Activated CD8-positive, alpha-beta T cell treated with anti-CD3 and anti-CD28 coated beads for 36 hours (primary cell): ENCODE results near the gene ABCG4. TPM values are rescaled to one million over a fixed set of nuclear protein-coding genes. Genes with fewer than 3 reads are reported as not detected.
A peak's percentile ranks its signal among the peaks of the same experiment; 100 is the strongest.

Experiments used
- ATAC-seq: fragments of 200-7000 bp; cut with Tn5 transposase; one replicate; pipeline ENCODE4 v1.10.0; 2021; ENCODE audit warnings: mild to moderate bottlenecking, moderate library complexity
- CTCF ChIA-PET: fragments of 350-600 bp; sonication (Branson Sonifier 250); formaldehyde crosslinking; loops from one replicate; lab custom pipeline; 2021; ENCODE audit warnings: antibody characterized with exemption; lab: Charles Lee
- POLR2A ChIA-PET: fragments of 350-600 bp; sonication (Branson Sonifier 250); formaldehyde crosslinking; loops from one replicate; lab custom pipeline; 2021; ENCODE audit warnings: antibody characterized with exemption; lab: Charles Lee
- DNase-seq: peaks from one replicate; pipeline ENCODE4 v3.0.0-alpha.2; 2020
- H3K27ac Mint-ChIP-seq: one replicate; pipeline ENCODE4 v1.8.0; 2021; ENCODE audit warnings: mild to moderate bottlenecking, mixed read lengths
- H3K27me3 Mint-ChIP-seq: one replicate; pipeline ENCODE4 v1.8.0; 2021; ENCODE audit warnings: mixed read lengths
- H3K36me3 Mint-ChIP-seq: one replicate; pipeline ENCODE4 v1.8.0; 2021; ENCODE audit warnings: low read depth, mixed read lengths
- H3K4me1 Mint-ChIP-seq: one replicate; pipeline ENCODE4 v1.8.0; 2021; ENCODE audit warnings: low read depth, mixed read lengths
- H3K4me3 Mint-ChIP-seq: one replicate; pipeline ENCODE4 v1.8.0; 2021; ENCODE audit warnings: mild to moderate bottlenecking, moderate library complexity, mixed read lengths
- H3K9me3 Mint-ChIP-seq: one replicate; pipeline ENCODE4 v1.8.0; 2021; ENCODE audit warnings: mixed read lengths
- CTCF ChIP-seq: fragments of 200-600 bp; IDR thresholded peaks from one replicate; pipeline ENCODE4 v1.8.0; 2022; ENCODE audit warnings: antibody characterized with exemption, mild to moderate bottlenecking
- intact Hi-C: fragments of 100-400 bp; cut with micrococcal nuclease; formaldehyde crosslinking; loops from one replicate; pipeline ENCODE4 v1.10.0; 2022
- total RNA-seq, 2 experiments: library from RNA; stranded (reverse); gene quantifications; one replicate each; pipeline ENCODE4 v1.2.3, GENCODE V29; 2021

ABCG4 gene
- total RNA-seq, 2 experiments from 2014 or later: not detected

DNA sequence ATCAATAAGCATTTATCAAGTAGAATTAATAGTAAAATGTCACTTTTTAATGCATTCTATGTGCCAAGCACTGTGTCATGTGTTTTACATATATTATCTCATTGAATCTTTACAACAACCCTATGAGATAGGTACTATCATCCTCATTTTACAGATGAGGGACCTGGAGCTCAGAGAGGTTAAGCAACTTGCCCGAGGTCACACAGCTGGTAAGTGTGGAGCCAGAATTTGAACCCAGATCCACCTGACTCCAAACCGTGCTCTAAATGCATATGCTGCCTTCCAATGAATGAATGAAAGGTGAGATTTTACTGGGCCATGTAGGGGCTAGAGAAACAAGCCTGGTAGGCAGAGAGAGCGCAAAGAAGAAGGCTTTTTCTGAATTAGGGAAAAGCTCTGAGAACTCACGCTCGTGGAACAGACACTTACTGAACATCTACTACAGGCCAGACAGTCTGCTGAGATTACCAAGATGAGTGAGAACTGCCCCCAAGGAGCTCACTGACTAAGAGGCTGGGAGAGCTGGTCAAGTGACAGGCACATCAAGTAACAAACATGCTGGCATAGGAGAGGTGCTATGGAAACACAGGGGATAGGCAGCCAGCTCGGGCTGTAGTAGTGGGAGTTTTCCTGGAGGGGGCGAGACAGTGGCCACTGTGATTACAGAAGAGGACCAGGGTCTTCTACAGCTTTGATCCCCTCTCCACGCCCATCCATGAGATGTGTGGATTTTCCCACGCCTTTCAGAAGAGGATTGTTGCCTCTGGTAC lies 4.4 kb downstream of the ABCG4 start:
- no peaks in the 10 kb centered on the region for H3K36me3 Mint-ChIP-seq
- peaks cover 5% of the 10 kb centered on the region for H3K4me1 Mint-ChIP-seq
- ChIA-PET POLR2A (interaction anchor here (1.8 kb wide), 1 partner anchor 59 kb away, joined by 4 read pairs; no protein-coding TSS in a partner anchor), CTCF (interaction anchor here (0.9 to 2.3 kb wide), 7 partner anchors 11 to 170 kb away, joined by 3 to 8 read pairs (median 3); no protein-coding TSS in a partner anchor)
- H3K4me3 Mint-ChIP-seq: no peak overlapping the region
- H3K9me3 Mint-ChIP-seq: no peaks in the 10 kb centered on the region
- no peak for TF ChIP-seq CTCF
- DNase-seq (no peak), ATAC-seq (no peak)
- no peak overlapping the region for H3K27ac Mint-ChIP-seq
- intact Hi-C loops: no loop called here
- H3K27me3 Mint-ChIP-seq: peaks cover 14% of the 10 kb centered on the region

DNA sequence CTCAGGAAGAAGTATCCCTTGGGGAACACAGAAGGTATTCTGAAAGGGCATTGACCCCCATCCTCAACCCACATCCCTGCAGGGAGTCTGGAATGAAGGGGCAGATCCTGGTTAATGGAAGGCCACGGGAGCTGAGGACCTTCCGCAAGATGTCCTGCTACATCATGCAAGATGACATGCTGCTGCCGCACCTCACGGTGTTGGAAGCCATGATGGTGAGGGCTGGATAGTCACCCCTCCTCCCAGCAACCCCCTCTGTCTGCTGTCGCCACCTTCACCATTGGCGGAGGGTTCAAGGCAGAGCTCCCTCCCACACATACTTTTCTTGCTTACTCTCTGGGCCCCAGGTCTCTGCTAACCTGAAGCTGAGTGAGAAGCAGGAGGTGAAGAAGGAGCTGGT lies 5.3 kb downstream of the ABCG4 start:
- Mint-ChIP-seq H3K4me3 (no peak overlapping the region), H3K4me1 (no peaks in the 10 kb centered on the region), H3K9me3 (no peaks in the 10 kb centered on the region), H3K27ac (no peak overlapping the region), H3K36me3 (no peaks in the 10 kb centered on the region), H3K27me3 (peaks cover 10% of the 10 kb centered on the region)
- intact Hi-C loops: no loop called here
- POLR2A ChIA-PET: interaction anchor here (1.8 kb wide), 1 partner anchor 60 kb away, joined by 4 read pairs; no protein-coding TSS in a partner anchor
- no peak for TF ChIP-seq CTCF
- CTCF ChIA-PET: interaction anchor here (1.1 to 2.3 kb wide), 4 partner anchors 15 to 169 kb away, joined by 3 to 8 read pairs (median 6); no protein-coding TSS in a partner anchor
- DNase-seq: no peak
- ATAC-seq: no peak

DNA sequence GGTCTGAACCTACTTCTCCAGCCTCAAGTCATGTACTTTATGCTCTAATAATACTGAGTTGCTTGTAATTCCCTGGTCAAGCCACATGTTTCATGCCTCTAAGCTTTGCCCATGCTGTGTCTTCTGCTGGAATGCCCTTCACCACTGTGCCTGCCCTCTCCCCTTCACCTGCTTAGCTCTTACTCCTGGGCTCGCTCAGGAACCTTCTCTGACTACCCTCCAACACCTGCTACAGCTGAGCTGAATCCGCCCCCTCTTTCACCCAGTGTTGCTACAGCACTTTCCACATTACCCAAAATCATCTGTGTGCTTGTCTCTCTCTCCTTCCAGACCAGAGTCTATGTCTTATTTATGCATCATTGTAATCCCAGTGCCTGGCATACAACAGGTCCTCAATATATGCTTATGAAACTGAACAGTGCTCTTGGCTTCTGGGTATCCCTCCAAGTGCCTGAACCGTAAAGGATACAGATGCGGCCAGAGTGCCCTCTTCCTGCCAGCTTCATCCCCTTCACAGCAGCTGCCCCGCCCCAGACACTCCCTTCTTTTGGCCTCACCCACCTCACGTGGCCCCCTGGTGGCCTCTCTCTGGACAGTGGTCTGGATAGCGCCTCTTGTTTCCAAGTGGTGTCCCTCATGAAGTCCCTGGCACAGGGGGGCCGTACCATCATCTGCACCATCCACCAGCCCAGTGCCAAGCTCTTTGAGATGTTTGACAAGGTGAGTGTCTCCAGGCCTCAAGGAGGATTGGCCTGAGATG lies 7.1 kb downstream of the ABCG4 start:
- Mint-ChIP-seq H3K27me3 (peaks cover 5% of the 10 kb centered on the region), H3K9me3 (no peaks in the 10 kb centered on the region), H3K36me3 (no peaks in the 10 kb centered on the region), H3K27ac (no peak overlapping the region), H3K4me3 (no peak overlapping the region), H3K4me1 (no peaks in the 10 kb centered on the region)
- ATAC-seq: no peak
- intact Hi-C loops: no loop called here
- no peak for TF ChIP-seq CTCF
- DNase-seq: peak; percentile 34
- ChIA-PET POLR2A (interaction anchor here (0.5 kb wide), 1 partner anchor 250 kb away, joined by 3 read pairs; no protein-coding TSS in a partner anchor), CTCF (interaction anchor here (0.7 to 1.9 kb wide), 3 partner anchors 8 to 40 kb away, joined by 3 to 7 read pairs (median 3); no protein-coding TSS in a partner anchor)

GRCh38 chr11:119156496-119156895 lies 7.6 kb downstream of the ABCG4 start:
- ChIA-PET POLR2A (interaction anchor here (0.5 kb wide), 1 partner anchor 250 kb away, joined by 3 read pairs; no protein-coding TSS in a partner anchor), CTCF (interaction anchor here (0.9 to 1.2 kb wide), 2 partner anchors 21 to 200 kb away, joined by 3 to 4 read pairs; no protein-coding TSS in a partner anchor)
- ATAC-seq (no peak), DNase-seq (no peak)
- no peak overlapping the region for H3K4me3 Mint-ChIP-seq
- no peaks in the 10 kb centered on the region for H3K9me3 Mint-ChIP-seq
- intact Hi-C loops: no loop called here
- peaks cover 5% of the 10 kb centered on the region for H3K27me3 Mint-ChIP-seq
- no peak overlapping the region for H3K27ac Mint-ChIP-seq
- H3K4me1 Mint-ChIP-seq: no peaks in the 10 kb centered on the region
- no peaks in the 10 kb centered on the region for H3K36me3 Mint-ChIP-seq
- TF ChIP-seq CTCF: no peak
